Bronchial epithelial cell (primary cell): ENCODE data around the gene NNAT. TPM values are rescaled to one million over a fixed set of nuclear protein-coding genes. Genes with fewer than 3 reads are reported as not detected.

Source experiments
- DNase-seq: peaks from one replicate; pipeline ENCODE4 v3.0.0-alpha.2; 2010; ENCODE audit warnings: low read depth
- FAIRE-seq: peaks from 2 replicates; lab custom pipeline; 2011; peaks lifted over from hg19 to GRCh38; lab: Jason Lieb, UNC
- H3K27me3 ChIP-seq: 2 replicates; pipeline ENCODE4 v1.5.1; 2011; ENCODE audit warnings: low read length; ENCODE audit not compliant: control insufficient read depth, insufficient read depth
- H3K36me3 ChIP-seq: 2 replicates; pipeline ENCODE4 v1.5.1; 2011; ENCODE audit warnings: low read length; ENCODE audit not compliant: control insufficient read depth, insufficient read depth
- H3K4me3 ChIP-seq: 2 replicates; pipeline ENCODE4 v1.5.1; 2011; ENCODE audit warnings: mild to moderate bottlenecking, low read depth, low read length, control low read depth
- total RNA-seq: library from RNA; depleted of rRNA; stranded (reverse); fragments of >200 nt; gene quantifications from 2 replicates; pipeline ENCODE4 v1.2.1, GENCODE V29; 2014
- TF ChIP-seq, protein P1 (sequence below): IDR thresholded peaks from 2 replicates; pipeline ENCODE4 v1.5.1; 2011; ENCODE audit warnings: mild to moderate bottlenecking, moderate library complexity, low read length, control low read depth, inconsistent platforms; ENCODE audit not compliant: insufficient read depth, severe bottlenecking

NNAT gene
- total RNA-seq, 1 donor from 2014 or later: not detected

DNA sequence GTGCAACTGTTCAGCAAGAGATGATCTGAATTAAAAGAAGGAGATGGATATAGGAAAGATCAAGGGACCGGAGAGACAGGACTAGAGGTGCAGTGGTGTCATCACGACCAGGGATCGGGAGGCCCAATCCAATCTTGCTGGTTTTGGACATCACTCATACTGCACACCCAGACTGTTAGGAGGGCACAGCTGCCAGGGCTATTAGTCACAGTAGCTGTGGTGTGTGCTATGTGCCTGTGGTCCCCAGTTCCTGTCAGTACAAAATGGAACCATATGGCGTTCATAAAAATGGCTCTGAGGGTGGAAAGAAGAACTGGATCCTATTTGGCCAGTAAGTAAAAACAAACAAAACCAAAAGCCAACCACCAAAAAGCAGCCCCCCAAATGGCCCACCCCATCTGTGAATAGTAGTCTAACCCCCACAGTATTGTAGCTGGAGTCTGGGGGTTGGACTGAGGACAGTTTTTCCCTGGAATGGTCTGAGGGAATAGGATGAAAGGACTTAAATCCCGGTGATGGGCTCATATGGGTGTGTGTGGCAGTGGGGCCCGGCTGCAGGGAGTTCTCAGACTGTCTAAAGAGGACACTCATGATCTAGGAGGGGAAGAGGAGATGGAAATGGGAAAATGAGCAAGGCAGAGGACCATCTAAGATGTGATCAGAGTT is 9.3 kb upstream of the NNAT start:
- Histone ChIP-seq H3K27me3 (no peaks in the 10 kb centered on the region), H3K4me3 (no peak overlapping the region), H3K36me3 (peaks cover 28% of the 10 kb centered on the region)
- TF ChIP-seq, protein P1, sequence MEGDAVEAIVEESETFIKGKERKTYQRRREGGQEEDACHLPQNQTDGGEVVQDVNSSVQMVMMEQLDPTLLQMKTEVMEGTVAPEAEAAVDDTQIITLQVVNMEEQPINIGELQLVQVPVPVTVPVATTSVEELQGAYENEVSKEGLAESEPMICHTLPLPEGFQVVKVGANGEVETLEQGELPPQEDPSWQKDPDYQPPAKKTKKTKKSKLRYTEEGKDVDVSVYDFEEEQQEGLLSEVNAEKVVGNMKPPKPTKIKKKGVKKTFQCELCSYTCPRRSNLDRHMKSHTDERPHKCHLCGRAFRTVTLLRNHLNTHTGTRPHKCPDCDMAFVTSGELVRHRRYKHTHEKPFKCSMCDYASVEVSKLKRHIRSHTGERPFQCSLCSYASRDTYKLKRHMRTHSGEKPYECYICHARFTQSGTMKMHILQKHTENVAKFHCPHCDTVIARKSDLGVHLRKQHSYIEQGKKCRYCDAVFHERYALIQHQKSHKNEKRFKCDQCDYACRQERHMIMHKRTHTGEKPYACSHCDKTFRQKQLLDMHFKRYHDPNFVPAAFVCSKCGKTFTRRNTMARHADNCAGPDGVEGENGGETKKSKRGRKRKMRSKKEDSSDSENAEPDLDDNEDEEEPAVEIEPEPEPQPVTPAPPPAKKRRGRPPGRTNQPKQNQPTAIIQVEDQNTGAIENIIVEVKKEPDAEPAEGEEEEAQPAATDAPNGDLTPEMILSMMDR: no peak
- DNase-seq (peak; percentile 17), FAIRE-seq (no peak)

DNA sequence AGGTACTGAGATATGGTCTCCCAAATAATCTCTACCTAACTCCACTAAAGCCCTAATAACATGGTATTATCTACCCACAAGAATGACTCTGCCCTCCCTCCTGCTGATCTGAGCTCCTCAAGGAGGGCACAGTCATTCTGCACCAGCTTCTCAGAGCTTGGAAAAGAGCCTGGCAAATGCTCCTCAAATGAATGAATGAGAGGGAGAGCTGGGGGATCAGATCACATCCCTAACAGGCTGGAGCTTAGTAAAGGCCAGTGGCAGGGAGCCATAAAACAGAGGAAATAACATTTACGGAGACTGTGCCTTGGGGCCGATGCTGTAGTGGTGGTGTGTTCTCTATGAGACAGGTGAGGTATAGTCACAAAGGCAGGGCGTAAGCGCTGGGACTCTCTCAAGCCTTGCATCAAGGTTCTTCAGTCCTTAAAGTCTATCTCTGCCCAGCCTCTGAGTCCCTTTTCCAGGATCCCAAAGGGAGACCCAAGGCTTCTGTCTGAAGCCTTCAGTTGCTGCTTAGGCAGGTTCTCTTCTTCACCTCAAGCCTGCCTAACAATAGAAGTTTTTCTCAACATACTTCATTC is 7.2 kb upstream of the NNAT start:
- no peak for DNase-seq
- no peak for FAIRE-seq
- peaks cover 36% of the 10 kb centered on the region for H3K36me3 ChIP-seq
- no peaks in the 10 kb centered on the region for H3K27me3 ChIP-seq
- TF ChIP-seq, protein P1: no peak
- no peak overlapping the region for H3K4me3 ChIP-seq

DNA sequence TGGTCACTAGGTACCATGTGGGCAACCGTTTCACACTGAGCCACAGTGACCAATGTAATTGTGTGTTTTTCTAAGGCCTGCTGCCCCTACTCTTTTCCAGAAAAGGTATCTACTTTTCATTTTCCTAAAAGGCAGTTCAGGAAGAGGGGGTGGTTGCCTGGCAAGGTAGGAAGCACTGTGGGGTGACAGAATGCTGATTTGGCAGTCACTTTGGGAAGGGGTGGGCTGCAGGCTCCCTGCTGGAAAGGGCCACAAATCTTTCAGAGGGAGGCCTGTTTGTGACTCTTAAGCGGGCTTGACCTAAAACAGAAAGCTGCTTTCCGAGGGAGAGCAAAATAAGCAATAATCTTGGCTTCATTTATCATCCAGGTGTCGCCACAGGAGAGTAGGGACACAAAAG is 5.2 kb upstream of the NNAT start:
- no peak for DNase-seq
- TF ChIP-seq, protein P1: no peak
- H3K27me3 ChIP-seq: no peaks in the 10 kb centered on the region
- H3K4me3 ChIP-seq: no peak overlapping the region
- peaks cover 38% of the 10 kb centered on the region for H3K36me3 ChIP-seq
- FAIRE-seq: no peak

- TF ChIP-seq, protein P1: no peak
- Histone ChIP-seq H3K36me3 (peaks cover 37% of the 10 kb centered on the region), H3K27me3 (no peaks in the 10 kb centered on the region), H3K4me3 (no peak overlapping the region)
- FAIRE-seq (peak; percentile 23), DNase-seq (no peak)
These were observed 4.0 kb upstream of the NNAT start for GRCh38 chr20:37516811-37517750.

- DNase-seq: no peak
- TF ChIP-seq, protein P1: no peak
- Histone ChIP-seq H3K4me3 (no peak overlapping the region), H3K36me3 (peaks cover 36% of the 10 kb centered on the region), H3K27me3 (no peaks in the 10 kb centered on the region)
- no peak for FAIRE-seq
These were observed 3.0 kb upstream of the NNAT start for GRCh38 chr20:37518059-37518458.
